Aorta (tissue), 5 donors: Measurements from ENCODE around the gene PPP2R3B. TPM values are rescaled to one million over a fixed set of nuclear protein-coding genes. Genes with fewer than 3 reads are reported as not detected.

ENCODE experiments used
- ATAC-seq: fragments of 200-7000 bp; cut with Tn5 transposase; one replicate; pipeline ENCODE4 v1.9.1; 2022; ENCODE audit warnings: moderate library complexity; ENCODE audit not compliant: low FRiP score
- DNase-seq, 2 donors: peaks; one replicate each; pipeline ENCODE4 v3.0.0-alpha.2; 2020
- H3K27ac ChIP-seq, 2 donors: one replicate each; pipeline ENCODE4 v1.5.1; 2013; ENCODE audit warnings: low read length in 2 of 2, mild to moderate bottlenecking in 2 of 2, moderate library complexity in 2 of 2, control low read depth in 1 of 2, inconsistent platforms in 1 of 2, low read depth in 1 of 2
- H3K27me3 ChIP-seq, 2 donors: one replicate each; pipeline ENCODE4 v1.6.1; 2013; ENCODE audit warnings: control low read depth in 1 of 2, low read length in 1 of 2, mild to moderate bottlenecking in 1 of 2, moderate library complexity in 1 of 2; ENCODE audit not compliant: insufficient read depth in 2 of 2, control insufficient read depth in 1 of 2
- H3K36me3 ChIP-seq, 2 donors: one replicate each; pipeline ENCODE4 v1.6.1; 2013; ENCODE audit warnings: control low read depth in 1 of 2, low read length in 1 of 2, mild to moderate bottlenecking in 1 of 2; ENCODE audit not compliant: insufficient read depth in 2 of 2, control insufficient read depth in 1 of 2
- H3K4me1 ChIP-seq, 2 donors: one replicate each; pipeline ENCODE4 v1.6.1; 2013; ENCODE audit warnings: low read length in 2 of 2, control low read depth in 1 of 2, mild to moderate bottlenecking in 1 of 2, moderate library complexity in 1 of 2; ENCODE audit not compliant: insufficient read depth in 2 of 2, control insufficient read depth in 1 of 2
- H3K4me3 ChIP-seq, 2 donors: one replicate each; pipeline ENCODE4 v1.5.1; 2013; ENCODE audit warnings: low read length in 2 of 2, control low read depth in 1 of 2, mild to moderate bottlenecking in 1 of 2
- H3K9me3 ChIP-seq: one replicate; pipeline ENCODE4 v1.6.1; 2013; ENCODE audit warnings: mild to moderate bottlenecking, low read length; ENCODE audit not compliant: control insufficient read depth
- WGBS, 2 donors: extraction: QIAGEN DNeasy Blood & Tissue Kit; methylation state at CpG; one replicate each; pipeline ENCODE4 v1.1.7; 2013; 5-methylcytosine and 5-hydroxymethylcytosine counted together
- intact Hi-C, 2 donors: fragments of 100-400 bp; cut with DNase I; formaldehyde crosslinking; loops; one replicate each; pipeline versions ENCODE4 v1.14.2 to v1.15.0; 2022
- polyA plus RNA-seq, 2 donors: library from polyadenylated mRNA; stranded (reverse); fragments of 200-250 nt; gene quantifications; one replicate each; pipeline ENCODE4 v1.2.3, GENCODE V29; 2013
- total RNA-seq, 2 donors: library from RNA; stranded (reverse); fragmentation: NEBNext Ultra II Directional; extraction: Animal tissue kit (Norgen Biotek cat#: 25700); gene quantifications; one replicate each; pipeline ENCODE4 v1.2.1, GENCODE V29; 2021
- donor health status: healthy with polysubstance abuse.
- donor health status: Bipolar disorder and iron deficiency.
- donor health status: DM: no; HTN: no; CAD: no.
- donor health status: DM: no; HTN: no; CAD: no.
- donor health status: DM: yes; HTN: yes; CAD: no.

Gene PPP2R3B
- total and polyA plus RNA-seq, 4 donors = 3.1 to 41.8 (median 13.4) TPM

DNA sequence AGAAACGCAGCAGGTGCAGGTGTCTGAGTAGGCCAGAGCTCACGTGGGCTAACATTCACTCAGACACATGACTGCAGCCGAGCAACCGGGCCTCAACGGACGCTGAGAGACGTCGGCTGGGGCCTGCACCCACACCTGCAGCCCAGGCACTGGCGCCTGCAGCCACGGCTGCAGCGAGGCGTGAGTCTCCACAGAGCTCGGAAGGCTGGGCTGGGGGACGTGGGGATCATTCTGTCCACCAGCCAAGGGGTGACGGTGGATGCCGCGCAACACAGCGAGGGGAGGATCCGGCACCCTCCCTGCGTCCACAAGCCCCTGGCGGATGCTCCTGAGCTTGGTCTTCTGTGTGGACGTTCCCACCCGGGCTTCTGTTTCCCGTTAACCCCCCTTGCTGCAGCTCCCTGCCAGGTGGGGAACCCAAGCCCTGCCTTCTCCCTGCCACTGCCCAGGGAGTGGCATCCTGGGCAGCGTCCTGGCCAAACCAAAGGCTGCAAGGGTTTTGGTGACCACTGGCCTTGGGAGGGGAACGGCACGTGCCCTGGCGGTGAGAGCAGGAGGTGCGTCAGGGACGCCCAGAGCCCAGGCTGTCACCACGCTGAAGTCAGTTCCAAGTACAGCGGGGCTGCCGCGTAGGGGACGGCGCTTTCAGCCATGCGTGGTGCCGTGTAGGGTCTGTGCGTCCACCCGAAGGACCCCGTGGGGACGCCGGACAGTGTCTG lies 16.3 kb downstream of the PPP2R3B start:
- Histone ChIP-seq H3K4me1 (no peaks in the 10 kb centered on the region), H3K36me3 (no peaks in the 10 kb centered on the region), H3K27me3 (no peaks in the 10 kb centered on the region), H3K4me3 (no peak overlapping the region), H3K27ac (no peak overlapping the region), H3K9me3 (no peaks in the 10 kb centered on the region)
- WGBS, 2 donors = 96 to 97% methylated on average over 43 of the region's 43 CpGs
- DNase-seq = no peak
- no peak for ATAC-seq
- intact Hi-C loops = no loop called here

- ATAC-seq = no peak
- no peak overlapping the region for H3K27ac ChIP-seq
- no peaks in the 10 kb centered on the region for H3K9me3 ChIP-seq
- 95 to 96% methylated on average over 34 of the region's 34 CpGs for WGBS, 2 donors
- H3K36me3 ChIP-seq = no peaks in the 10 kb centered on the region
- no peaks in the 10 kb centered on the region for H3K4me1 ChIP-seq
- no peak overlapping the region for H3K4me3 ChIP-seq
- intact Hi-C loops = no loop called here
- no peaks in the 10 kb centered on the region for H3K27me3 ChIP-seq
- no peak for DNase-seq
These were observed 17.1 kb downstream of the PPP2R3B start for GRCh38 chrX:369563-370101.

GRCh38 chrX:368811-369562 lies 17.7 kb downstream of the PPP2R3B start:
- Histone ChIP-seq H3K4me3 (no peak overlapping the region), H3K4me1 (no peaks in the 10 kb centered on the region), H3K9me3 (no peaks in the 10 kb centered on the region), H3K27ac (no peak overlapping the region), H3K36me3 (no peaks in the 10 kb centered on the region), H3K27me3 (no peaks in the 10 kb centered on the region)
- DNase-seq (no peak), ATAC-seq (no peak)
- 39 to 40% methylated on average over 22 to 25 of the region's 25 CpGs for WGBS, 2 donors
- intact Hi-C loops = no loop called here

DNA sequence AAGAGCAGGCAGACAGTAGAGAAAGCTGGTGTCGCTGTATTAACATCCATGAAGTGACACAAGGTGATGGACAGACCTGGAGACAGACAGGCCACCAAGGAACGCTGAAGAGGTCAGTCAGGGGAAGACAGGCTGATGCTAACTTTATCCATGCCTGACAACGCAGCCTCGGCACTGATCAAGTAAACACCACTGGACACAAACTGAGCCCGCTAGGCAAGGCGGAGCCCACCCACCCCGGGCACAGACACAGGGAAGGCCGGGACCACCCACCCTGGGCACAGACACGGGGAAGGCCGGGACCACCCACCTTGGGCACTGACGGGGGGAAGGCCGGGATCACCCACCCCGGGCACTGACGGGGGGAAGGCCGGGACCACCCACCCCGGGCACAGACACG lies 18.8 kb downstream of the PPP2R3B start:
- no peak overlapping the region for H3K27ac ChIP-seq
- WGBS, 2 donors = 84 to 89% methylated on average over 15 to 17 of the region's 17 CpGs
- ATAC-seq = no peak
- no peak for DNase-seq
- H3K4me1 ChIP-seq = no peaks in the 10 kb centered on the region
- no peaks in the 10 kb centered on the region for H3K36me3 ChIP-seq
- no peak overlapping the region for H3K4me3 ChIP-seq
- H3K27me3 ChIP-seq = no peaks in the 10 kb centered on the region
- intact Hi-C loops = no loop called here
- H3K9me3 ChIP-seq = no peaks in the 10 kb centered on the region

DNA sequence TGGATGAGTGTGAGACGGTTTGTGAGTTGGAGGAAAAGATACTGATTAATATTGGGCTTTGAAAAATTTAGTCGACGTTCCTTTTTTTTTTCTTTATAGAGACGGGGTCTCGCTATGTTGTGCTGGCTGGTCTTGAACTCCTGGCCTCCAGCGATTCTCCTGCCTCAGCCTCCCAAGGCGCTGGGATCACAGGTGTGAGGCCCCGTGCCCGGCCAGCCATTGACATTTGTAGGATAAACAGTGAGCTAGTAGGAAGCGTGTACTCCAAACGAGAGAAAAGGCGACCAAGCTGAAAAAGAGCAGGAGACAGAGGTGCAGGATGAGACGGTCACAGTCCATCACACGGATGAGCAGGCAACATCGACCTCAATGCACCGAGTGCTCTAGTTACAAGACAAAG lies 19.4 kb downstream of the PPP2R3B start:
- Histone ChIP-seq H3K27me3 (no peaks in the 10 kb centered on the region), H3K27ac (no peak overlapping the region), H3K9me3 (no peaks in the 10 kb centered on the region), H3K36me3 (no peaks in the 10 kb centered on the region), H3K4me3 (no peak overlapping the region), H3K4me1 (no peaks in the 10 kb centered on the region)
- intact Hi-C loops = no loop called here
- 95 to 96% methylated on average over 16 of the region's 16 CpGs for whole genome bisulfite sequencing, 2 donors
- no peak for ATAC-seq
- peak in 1 of 2 donors; percentile 13 for DNase-seq

GRCh38 chrX:363621-364375 lies 22.9 kb downstream of the PPP2R3B start:
- DNase-seq (peak in 1 of 2 donors; percentile 69), ATAC-seq (no peak)
- Histone ChIP-seq H3K4me3 (no peak overlapping the region), H3K4me1 (no peaks in the 10 kb centered on the region), H3K27me3 (no peaks in the 10 kb centered on the region), H3K9me3 (no peaks in the 10 kb centered on the region), H3K36me3 (peaks cover 0 to 2% of the 10 kb centered on the region in 2 donors), H3K27ac (no peak overlapping the region)
- intact Hi-C loops = no loop called here
- WGBS, 2 donors = 96 to 97% methylated on average over 37 of the region's 37 CpGs

DNA sequence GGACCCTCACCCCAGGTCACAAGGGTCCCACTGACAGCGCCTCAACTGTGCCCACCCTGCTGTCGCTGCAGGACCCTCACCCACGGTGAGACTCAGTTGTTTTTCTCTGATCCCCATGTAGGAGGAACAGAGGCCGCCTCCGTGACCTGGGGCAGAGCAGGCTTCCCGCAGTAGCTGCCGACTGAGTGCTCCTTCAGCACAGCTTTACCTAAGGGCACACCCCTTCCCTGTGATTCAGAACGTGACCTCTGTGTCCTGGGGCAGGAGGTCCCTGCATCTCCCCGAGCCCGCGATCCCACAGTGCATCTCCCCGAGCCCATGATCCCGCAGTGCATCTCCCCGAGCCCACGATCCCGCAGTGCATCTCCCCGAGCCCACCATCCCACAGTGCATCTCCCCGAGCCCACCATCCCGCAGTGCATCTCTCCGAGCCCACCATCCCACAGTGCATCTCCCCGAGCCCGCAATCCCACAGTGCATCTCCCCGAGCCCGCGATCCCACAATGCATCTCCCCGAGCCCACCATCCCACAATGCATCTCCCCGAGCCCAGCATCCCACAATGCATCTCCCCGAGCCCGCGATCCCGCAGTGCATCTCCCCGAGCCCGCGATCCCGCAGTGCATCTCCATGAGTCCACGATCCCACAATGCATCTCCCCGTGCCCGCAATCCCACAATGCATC lies 23.6 kb downstream of the PPP2R3B start:
- H3K4me3 ChIP-seq = no peak overlapping the region
- H3K36me3 ChIP-seq = peaks cover 0 to 2% of the 10 kb centered on the region in 2 donors
- no peaks in the 10 kb centered on the region for H3K9me3 ChIP-seq
- ATAC-seq = no peak
- H3K27me3 ChIP-seq = no peaks in the 10 kb centered on the region
- WGBS, 2 donors = 81 to 82% methylated on average over 38 of the region's 38 CpGs
- peak in 1 of 2 donors; percentile 44 for DNase-seq
- no peak overlapping the region for H3K27ac ChIP-seq
- no peaks in the 10 kb centered on the region for H3K4me1 ChIP-seq
- intact Hi-C loops = no loop called here

DNA sequence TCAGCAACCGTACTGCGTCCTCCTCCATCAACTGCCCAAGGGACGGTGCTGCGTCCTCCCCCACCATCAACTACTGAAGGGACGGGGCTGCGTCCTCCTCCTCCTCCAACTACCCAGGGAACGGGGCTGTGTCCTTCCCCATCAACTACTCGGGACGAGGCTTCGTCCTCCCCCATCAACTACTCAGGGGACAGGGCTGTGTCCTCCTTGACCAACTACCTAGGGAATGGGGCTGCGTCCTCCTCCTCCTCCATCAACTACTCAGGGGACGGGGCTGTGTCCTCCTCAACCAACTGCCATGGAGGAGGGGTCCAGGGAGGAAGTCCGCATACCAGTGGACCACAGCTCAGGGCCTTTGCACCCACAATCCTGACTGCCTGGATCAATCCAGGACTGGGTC lies 24.4 kb downstream of the PPP2R3B start:
- WGBS, 2 donors = 97 to 98% methylated on average over 13 of the region's 13 CpGs
- no peak overlapping the region for H3K4me3 ChIP-seq
- peaks cover 0 to 2% of the 10 kb centered on the region in 2 donors for H3K36me3 ChIP-seq
- H3K4me1 ChIP-seq = no peaks in the 10 kb centered on the region
- H3K9me3 ChIP-seq = no peaks in the 10 kb centered on the region
- DNase-seq (peak in 1 of 2 donors; percentile 36), ATAC-seq (peak; percentile 11)
- intact Hi-C loops = no loop called here
- H3K27ac ChIP-seq = no peak overlapping the region
- H3K27me3 ChIP-seq = no peaks in the 10 kb centered on the region
